DMS79 treated with DMSO at 0.1 percent for 48 hours (cell line): ENCODE data around the gene CHCHD10.

Experiments
- DNase-seq: peaks from one replicate; lab custom pipeline; 2025; lab: John Stamatoyannopoulos, UW

The CHCHD10 gene

DNA sequence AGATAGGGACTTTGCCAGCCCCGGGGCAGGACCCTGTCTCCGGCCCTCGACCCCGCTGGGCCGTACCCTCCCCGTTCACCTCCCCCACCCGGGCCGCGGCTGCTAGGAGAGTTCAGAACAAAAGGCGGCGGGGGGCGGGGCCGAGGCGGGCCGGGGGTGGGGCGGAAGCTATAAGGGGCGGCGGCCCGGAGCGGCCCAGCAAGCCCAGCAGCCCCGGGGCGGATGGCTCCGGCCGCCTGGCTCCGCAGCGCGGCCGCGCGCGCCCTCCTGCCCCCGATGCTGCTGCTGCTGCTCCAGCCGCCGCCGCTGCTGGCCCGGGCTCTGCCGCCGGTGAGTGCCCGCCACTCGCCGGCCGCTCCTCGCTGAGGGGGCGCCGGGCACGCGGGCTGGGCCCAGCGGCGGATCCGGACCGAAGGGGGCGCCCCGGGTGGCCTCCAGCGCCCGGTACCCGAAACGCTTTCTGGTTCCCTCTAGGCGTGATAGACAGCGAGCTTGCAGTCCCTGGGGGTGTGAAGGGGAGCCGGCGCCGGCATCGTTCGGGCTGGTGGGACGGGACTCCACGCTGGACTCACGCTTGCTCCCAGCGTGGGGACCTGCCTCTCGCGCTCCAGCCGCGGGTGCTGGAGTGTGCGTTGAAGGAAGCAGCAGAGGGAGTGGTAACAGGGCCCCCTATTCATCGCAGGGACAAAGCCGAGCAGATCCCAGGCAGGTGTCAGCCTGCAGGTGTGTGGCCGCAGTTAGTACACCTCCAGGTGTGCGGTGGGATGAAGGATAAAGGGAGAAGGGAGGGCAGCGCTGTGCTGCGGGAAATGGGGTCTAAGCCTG, 5.1 kb upstream of the CHCHD10 start, which contains the start of gene MMP11:
TSS of gene MMP11 (plus strand) at position 201 of the 825 bp plus-strand sequence. CDS start at position 223, 22 bp downstream.
- DNase-seq: peak; percentile 3

DNA sequence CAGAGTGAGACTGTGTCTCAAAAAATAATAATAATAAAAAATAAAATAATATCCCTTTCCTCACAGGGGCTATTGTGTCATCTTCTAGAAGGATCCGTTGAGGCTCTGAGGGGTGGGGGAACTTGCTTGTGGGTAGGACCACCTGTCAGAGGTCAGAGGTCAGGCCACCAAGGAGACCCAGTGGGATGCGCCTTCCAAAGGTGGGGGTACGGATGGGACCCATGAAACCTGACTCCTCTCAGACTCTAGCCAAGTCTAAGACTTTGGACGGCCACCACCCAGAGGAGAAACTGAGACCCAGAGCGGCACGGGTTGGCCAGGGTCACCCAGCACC, 4.5 kb upstream of the CHCHD10 start:
- DNase-seq: no peak

DNA sequence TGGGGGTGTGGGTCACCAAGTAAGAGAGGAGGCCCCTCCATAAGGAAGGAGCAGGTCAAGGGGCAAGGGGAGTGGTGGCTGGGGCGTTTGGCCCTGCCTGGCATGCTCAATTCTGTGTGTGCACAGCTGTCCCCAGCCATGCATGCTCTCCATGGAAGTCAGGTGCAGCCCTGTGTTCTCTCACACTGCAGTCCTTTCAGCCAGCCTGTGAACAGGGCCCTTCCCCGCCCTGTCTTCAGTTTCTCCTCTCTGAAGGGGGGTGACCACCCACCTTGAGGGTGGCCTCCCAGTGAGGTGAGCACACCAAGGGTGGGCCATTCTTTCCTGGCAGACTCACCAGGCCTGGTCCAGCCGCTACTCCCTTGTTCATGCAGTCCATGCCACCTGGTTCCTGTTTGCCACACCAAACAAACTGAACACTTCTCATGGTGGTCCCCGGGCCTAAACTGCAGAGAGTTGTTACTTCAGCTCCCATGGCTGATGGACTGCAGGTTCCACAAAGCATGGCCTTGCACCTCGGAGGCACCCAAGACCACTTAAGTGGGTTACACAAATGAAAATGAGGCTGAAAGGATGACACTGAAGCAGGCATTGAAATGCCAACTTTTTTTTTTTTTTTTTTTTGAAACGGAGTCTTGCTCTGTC, 1.7 kb upstream of the CHCHD10 start:
- DNase-seq: no peak

DNA sequence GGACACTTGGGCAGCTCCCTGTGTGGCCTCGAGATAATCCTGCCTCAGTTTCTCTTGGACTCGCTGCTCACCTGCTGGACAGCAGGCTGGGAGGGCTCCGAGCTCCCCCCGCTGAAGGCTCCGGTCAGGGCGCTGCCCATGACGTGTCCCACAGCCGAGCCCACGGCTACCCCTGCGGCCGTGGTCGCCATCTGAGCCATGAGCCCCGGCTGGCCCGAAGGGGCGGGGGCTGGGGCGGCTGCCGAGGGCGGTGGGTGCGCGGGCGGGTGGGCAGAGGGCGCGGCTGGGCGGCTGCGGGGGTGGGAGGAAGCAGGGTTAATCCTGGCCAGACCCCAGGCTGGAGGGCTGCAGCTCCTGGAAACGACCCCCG, 484 bp downstream of the CHCHD10 start:
- DNase-seq: no peak

DNA sequence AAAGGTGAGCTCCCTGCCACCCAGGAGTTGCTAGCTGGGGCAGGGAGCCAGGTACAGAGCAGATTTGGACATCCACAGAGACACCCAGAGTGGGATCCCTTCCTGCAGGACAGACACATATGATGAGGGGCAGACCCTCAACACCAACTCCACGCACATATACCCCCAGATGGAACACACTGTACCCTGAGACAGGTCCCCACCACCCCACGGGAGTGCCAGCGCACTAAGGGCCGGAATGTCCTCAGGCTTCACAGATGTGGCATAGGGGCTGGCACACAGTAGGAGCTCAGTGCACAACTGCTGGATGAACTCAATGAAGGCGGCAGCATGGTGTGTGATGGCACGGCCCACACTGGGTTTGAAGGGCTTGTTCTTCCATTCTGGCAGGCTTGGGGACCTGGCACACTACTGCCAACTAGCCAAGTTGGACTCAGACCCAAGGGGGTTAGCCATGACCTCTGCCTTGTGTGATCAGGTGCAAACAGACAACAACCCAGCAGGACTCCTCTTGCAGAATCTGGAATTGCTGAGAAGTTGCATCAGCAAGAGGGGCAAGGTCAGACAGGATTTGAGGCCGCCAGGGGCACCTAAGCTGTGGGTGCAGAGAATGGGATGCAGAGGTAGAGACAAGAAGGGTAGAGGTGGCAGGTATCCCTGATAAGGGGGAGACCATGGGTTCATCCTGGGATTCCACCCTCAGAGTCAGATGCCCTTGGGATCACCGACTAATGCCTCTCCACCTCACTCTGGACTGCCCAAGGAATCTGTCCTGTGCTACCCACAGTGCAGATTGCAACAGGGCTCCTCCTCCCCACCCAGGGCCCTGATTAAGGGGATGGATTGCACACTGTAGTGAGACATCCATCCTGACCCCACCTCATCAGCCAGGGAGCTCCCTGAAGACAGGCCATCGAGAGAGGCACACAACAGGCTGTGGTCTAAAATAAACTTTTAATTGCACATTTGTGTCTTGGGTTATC, 2.6 kb downstream of the CHCHD10 start:
- no peak for DNase-seq

DNA sequence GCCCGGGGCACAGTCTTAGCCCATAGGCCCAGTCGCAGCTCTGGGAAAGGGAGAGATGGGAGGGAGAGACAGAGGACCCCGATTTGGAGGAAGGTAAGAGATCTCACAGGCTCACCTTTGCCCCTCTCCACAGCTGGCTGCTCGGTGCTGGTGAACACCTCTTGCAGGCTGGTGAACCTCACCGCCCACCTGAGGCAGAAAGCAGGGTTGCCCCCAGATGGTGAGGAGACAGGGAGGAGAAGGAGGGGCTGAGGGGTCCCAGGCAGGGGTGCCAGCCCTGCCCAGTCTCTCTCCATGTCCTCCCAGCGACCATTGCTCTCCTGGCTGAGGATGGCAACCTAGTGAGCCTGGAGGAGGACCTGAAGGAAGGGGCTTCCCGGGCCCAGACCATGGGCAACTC, 3.8 kb downstream of the CHCHD10 start:
- DNase-seq: no peak

DNA sequence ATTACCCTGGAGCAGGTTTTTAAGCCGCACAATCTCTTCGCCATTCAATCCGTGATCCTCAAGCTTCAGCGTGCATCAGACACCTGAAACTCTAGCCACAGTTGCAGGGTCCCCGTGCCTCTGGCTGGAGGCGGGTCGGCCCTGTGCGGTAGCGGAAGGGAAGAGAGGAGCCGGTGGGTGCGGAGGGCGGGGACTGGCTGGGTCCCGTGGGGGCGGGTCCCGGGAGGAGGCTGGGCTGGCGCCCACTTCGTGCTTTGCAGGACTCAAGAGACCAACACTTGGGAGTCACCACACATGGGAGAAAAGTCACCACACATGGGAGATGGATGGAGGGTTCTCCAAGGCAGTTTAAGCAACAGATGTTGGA, 4.2 kb downstream of the CHCHD10 start:
- DNase-seq: no peak

DNA sequence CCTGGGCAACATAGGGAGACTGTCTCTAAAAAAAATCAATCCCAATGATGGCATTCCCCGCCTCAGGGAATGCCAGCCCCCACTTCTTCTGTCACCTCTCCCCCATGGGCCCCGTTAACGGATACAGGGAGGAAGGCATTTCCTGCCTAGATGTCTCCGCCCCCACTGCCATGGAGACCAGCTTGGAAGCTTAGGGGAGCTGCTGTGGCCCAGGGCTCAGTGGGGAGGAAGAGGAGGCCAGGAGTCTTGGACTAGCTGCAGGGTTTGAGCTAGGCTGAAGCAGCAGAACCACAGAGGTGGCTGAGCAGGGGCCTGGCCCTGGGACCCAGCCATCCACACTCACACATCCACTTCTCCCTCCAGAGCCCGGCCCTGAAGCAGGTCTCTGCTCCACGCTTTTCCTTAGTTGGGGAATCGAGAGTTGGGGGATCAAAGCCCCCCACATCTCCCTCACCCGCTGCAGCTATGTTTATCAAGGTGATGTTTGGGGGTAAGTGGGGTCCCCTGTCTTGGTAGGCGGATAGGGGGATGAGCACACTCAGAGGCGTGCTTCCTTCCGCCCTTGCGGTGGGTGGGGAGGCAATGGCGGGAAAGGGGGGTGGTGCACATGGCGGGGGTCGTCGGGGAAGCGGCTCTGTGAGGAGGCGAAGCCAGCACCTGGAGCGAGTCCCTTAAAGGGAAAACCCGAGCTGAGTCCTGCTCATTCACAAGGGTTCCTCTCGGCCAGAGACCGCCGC, 4.8 kb downstream of the CHCHD10 start, which contains the start of gene C22orf15:
TSS of gene C22orf15 (plus strand) at position 149 of the 737 bp plus-strand sequence. CDS start at position 466, 317 bp downstream.
- DNase-seq: no peak

DNA sequence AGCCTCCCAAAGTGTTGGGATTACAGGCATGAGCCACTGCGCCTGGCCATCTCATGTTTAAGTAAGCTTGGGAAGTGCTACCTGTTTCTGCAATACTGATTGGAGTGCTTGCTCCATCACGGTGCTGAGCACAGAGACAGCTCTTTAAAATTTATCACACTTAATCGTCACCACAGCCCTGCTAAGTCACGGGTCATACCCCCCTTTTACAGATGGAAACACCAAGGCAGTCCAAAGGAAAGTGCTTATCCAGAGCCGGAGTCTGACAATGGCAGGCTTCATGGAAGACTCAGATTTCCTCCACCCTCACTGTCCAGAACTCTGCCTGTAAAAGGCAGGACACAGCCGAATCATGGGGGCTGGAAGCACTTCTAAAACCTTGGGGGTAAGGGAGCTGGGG, 7.7 kb downstream of the CHCHD10 start:
- DNase-seq: no peak

DNA sequence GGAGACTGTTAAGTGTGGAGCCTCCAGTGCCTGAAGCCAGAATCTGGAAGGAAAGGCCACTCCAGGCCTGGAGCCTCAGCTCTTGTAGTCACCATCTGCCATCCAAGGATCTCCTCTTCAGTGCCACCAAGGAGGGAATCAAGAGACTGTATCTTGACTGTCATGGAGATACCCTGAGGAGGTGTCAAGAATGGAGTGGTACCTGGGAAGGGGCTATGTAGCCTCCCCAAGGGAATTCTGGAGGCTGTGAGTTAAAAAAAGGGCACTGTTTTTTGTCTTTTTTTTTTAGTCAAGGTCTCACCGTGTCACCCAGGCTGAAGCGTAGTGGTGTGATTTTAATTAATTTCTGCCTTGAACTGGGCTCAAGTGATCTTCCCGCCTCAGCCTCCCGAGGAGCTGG, 8.2 kb downstream of the CHCHD10 start:
- DNase-seq: no peak

DNA sequence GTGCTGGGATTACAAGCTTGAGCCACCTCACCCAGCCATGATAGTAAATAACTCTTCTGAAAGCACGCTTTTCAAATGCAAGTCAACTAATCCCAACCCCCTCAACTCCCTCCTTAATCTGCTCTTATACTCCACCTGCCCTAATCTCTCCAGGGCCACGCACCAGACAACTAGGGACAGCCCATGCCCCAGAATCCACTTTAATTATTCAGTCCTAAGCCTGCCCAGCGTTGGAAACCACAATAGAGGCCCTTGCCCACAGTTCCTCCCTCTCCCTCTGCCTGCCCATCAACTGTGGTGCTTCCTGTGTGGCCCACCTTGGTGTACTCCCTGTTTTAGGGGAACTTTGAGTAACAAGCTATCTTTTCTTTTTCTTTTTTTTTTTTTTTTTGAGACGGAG, 10.9 kb downstream of the CHCHD10 start:
- no peak for DNase-seq

DNA sequence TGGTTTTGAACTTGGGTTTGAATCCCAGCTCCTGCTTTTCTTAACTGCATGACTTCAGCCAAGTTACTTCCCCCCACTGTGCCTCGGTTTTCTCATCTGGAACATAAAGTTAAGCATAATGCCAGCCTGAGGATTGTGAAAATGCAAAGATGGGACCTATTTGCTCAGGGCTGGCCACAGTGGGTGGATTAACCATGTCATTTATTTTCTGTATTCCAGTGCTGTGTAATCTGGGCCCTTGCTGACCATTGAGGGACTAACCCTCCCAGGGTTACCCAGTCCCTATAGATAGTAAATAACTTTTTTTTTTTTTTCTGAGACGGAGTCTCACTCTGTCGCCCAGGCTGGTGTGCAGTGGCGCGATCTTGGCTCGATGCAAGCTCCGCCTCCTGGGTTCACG, 12.1 kb downstream of the CHCHD10 start:
- DNase-seq: no peak

DNA sequence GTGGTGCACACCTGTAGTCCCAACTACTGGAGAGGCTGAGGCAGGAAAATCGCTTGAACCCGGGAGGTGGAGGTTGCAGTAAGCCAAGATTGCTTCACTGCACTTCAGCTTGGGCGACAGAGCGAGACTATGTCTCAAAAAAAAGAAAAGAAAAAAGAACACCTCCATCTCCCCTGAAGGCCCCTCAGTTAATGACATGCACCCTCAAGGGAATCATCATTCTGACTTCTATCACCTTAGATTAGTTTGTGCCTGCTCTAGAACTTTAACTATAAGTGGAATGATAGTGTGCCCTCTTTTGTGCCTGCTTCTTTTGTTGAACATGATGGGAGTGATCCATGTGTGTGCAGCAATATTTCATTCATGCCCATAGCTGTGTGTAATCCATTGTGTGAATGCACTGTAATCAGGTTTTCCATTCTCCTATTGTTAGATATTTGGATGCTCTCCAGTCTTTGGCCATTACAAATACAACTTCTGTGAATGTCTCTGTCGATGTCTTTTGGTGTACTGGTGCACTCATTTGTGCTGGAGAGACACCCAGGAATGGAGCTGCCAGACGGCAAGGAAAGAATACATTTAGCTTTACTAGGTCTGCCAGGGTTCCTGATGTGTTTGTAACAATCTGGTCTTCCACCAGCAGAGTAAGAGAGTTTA, 12.7 kb downstream of the CHCHD10 start:
- no peak for DNase-seq

DNA sequence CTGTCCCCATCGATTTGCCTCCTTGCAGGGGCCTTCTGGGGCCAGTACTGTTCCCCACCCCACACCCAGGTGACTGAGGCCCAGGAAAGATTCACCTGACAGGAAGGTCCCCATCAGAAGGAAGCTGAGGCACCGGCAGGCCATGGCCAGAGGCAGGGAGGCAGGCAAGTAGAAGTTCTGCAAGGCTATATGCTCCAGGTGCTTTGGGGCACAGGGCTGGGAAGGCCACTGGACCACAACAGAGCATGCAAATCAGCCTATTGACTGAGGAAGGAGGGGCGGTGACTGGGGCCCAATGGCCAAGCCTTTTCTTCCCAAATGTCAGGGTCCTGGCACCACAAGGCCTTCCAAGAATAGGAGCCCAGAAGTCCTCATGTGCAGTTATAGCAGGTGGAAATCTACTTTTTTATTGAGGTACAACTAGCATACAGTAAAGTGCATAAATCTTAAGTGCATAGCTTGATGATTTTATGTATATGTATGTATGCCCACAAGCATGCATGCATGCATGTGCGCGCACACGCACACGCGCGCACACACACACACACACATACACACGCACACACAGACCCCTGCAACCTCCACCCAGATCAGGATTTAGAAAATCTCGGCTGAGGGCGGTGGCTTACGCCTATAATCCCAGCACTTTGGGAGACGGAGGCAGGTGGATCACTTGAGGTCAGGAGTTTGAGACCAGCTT, 13.4 kb downstream of the CHCHD10 start, which contains the start of gene VPREB3:
TSS of gene VPREB3 (minus strand) at position 206 of the 700 bp plus-strand sequence. CDS start at position 144, 62 bp downstream.
- no peak for DNase-seq

DNA sequence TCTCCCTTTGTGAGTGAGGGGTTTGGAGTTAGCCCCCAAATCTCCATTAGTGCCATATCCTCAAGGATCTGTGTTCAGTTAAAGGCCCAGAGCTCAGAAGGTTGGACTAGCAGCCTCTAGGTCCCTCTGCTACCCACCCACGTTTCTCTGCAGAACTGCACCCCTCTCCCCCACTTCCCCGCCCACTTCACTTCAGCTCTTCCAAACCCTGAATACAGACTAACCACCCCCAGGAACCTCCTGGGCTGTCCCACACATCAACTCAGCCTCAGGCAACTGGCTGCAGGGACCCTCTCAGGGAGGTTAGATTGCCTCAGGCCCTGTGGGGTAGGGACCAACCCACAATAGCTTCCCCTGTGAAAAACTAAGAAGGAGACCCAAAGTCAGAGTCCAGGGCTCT, 14.4 kb downstream of the CHCHD10 start:
- DNase-seq: no peak

DNA sequence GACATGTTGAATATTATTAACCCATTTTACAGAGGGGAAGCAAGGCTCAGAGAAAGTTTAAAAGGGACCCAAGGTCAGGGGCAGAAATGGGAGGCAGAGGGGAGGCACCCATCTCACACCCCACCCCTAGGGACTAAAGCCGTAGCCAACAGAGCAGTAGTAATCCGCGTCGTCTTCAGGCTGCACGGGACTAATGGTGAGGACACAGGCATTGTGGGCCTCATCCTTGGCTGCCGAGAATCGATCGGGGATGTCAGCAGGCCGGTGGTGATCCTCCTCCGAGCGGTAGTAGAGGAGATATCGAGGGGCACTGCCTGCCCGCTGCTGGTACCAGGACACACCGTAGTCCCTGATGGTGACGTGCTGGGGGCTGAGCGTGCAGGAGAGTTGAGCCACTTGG, 15.0 kb downstream of the CHCHD10 start:
- no peak for DNase-seq

DNA sequence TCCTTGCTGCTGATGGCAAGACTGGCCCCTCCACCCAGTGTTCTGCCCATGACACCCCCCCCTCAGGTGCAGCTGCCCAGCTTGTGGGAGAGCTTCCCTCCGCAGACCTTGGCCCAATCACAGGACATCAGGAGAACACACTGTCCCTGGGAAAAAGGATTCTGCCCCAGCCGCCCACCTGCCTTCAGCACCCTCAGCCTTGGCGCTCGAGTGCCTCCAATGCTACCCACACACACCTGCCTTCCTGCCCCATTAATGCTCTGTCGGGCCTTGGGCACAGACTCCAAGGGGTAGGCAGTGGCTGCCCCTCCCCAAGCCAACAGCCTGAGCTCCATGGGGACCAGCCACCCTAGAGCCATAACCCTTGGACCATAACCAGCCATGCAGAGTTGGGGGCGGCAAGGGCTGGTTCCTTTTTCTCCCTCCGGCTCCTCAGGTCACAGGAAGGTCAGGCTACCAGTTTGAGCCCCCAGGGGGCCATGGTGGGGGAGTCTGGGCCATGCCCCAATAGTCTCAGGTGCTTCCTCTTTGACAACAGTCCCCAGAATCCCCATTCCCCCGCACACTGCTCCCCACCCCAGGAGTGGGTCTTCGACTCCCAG, 15.6 kb downstream of the CHCHD10 start:
- DNase-seq: no peak

DNA sequence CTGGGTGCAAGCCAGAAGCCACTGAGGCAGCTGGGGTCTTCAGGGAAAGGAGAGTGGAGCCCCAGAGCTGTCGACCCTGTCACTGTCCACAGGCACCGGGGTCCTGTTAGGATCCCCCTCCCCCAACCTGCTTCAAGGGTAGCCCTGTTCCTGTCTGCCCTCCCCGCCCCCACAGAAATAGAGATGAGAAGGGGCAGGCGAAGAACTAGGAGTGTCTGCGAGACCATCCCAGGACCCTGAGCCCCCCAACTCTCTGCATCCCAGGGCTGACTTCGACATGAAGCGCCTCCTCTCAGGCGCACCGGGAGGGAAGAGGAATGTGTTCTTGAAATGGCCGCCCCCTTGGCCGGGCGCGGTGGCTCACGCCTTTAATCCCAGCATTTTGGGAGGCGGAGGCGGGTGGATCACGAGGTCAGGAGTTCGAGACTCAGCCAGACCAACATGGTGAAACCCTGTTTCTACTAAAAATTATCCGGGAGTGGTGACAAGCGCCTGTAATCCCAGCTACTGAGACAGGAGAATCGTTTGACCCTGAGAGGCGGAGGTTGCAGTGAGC, 16.3 kb downstream of the CHCHD10 start:
- DNase-seq: peak; percentile 26

DNA sequence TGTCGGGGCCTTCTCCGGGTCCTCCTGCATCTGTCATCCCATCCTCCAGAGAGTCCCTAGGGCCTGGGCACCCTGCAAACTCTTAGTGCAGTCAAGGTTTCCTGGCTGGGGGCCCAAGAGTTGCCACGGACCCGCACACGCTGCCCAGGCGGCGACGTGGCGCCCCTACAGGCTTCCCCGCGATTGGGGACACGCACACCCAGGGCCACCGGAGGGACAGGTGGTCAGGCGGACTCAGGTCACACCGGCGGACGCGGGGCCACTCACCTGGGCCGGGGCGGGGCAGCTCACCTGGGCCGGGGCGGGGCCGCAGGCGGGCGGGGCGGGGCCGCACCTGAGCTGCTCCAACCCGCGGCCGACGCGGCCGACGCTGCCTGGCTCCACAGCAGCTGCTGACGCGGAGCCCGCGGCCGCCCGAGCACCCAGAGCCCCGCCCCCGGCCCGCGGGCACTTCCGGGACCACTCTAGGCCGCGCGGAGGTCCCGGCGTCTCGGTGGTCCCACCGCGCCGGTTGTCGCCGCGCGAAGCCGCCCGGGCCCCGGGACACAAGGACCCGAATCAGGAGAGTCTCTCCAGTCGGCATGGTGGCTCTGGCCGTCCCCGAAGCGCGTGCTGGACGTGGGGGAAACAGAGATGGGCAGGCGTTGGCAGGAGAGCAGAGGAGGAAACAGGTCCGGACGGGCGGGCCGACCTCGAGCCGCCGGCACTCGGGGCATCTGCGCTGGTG, 16.9 kb downstream of the CHCHD10 start, which contains the start of gene ZNF70:
TSS of gene ZNF70 (minus strand) at position 399 of the 727 bp plus-strand sequence. CDS start 5,972 bp downstream, outside the sequence.
- DNase-seq: peak; percentile 40
